ENCODE results near the gene BTBD17.

DNA sequence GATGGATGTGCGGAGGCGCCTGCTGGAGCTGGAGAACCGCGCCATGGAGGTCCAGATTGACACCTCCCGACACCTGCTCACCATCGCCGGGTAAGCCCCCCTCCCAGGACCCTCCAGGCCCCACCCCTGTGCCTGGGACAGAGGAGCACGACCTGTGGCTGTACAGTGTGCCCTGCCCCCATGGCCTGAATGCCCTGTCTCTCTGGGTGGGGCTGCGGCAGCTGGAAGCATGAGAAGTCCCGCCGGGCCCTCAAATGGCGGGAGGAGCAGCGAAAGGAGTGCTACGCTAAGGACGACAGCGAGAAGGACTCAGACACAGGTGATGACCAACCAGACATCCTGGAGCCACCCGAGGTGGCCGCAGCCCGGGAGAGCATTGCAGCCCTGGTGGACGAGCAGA, 11.2 kb downstream of the BTBD17 start:
- no peak for TF ChIP-seq EZH2phosphoT487 (IDR thresholded peaks at IDR 0.05; ENCODE audit: borderline replicate concordance)
- TF ChIP-seq, protein P1, sequence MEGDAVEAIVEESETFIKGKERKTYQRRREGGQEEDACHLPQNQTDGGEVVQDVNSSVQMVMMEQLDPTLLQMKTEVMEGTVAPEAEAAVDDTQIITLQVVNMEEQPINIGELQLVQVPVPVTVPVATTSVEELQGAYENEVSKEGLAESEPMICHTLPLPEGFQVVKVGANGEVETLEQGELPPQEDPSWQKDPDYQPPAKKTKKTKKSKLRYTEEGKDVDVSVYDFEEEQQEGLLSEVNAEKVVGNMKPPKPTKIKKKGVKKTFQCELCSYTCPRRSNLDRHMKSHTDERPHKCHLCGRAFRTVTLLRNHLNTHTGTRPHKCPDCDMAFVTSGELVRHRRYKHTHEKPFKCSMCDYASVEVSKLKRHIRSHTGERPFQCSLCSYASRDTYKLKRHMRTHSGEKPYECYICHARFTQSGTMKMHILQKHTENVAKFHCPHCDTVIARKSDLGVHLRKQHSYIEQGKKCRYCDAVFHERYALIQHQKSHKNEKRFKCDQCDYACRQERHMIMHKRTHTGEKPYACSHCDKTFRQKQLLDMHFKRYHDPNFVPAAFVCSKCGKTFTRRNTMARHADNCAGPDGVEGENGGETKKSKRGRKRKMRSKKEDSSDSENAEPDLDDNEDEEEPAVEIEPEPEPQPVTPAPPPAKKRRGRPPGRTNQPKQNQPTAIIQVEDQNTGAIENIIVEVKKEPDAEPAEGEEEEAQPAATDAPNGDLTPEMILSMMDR (IDR thresholded peaks at IDR 0.05 in 2 of 3, conservative IDR thresholded peaks at IDR 0.05 in 1 of 3; ENCODE audit: borderline replicate concordance in 1 of 3, insufficient read depth in 1 of 3, low read depth in 2 of 3, low read length in 2 of 3) = no peak
- TF ChIP-seq EGR1 (IDR thresholded peaks at IDR 0.05; ENCODE audit: low read depth) = no peak
- no peak for TF ChIP-seq POLR2A (IDR thresholded peaks at IDR 0.05; ENCODE audit: borderline replicate concordance, extremely low read depth, insufficient read depth, insufficient read length)

Data from HCT116 (cell line).